ENCODE data around the gene SPTA1. TPM values are rescaled to one million over a fixed set of nuclear protein-coding genes. Genes with fewer than 3 reads are reported as not detected.

Gene SPTA1
- total and polyA plus RNA-seq, 2 of the 8 experiments (the other 6 are each of a cell fraction or from before 2014, with no cell fraction given): not detected

GRCh38 chr1:158564608-158565007, 121.9 kb downstream of the SPTA1 start:
- Histone ChIP-seq H3K4ac (replicated peaks; ENCODE audit: insufficient read length, low read depth, low read length) (no peak overlapping the region), H3K9me3 (ENCODE audit: insufficient read depth in 2 of 2, low read depth in 1 of 2, low read length in 1 of 2) (peaks cover 0 to 2% of the 10 kb centered on the region in 2 experiments; a peak in 1 of 4 replicates), H3K27ac (ENCODE audit: low read depth, low read length) (no peak overlapping the region), H3K56ac (replicated peaks; ENCODE audit: insufficient read length, low read depth, low read length) (no peak overlapping the region), H3K4me2 (ENCODE audit: insufficient read depth in 1 of 2, low read depth in 2 of 2, low read length in 2 of 2) (no peak overlapping the region), H3K18ac (ENCODE audit: extremely low read depth, low read length) (no peak overlapping the region), H2AFZ (ENCODE audit: low read length) (peak overlapping the region; percentile 84; the same call in 1 of the 2 replicates), H4K8ac (ENCODE audit: extremely low read depth, insufficient read depth, low read length) (no peak overlapping the region), H3K23me2 (ENCODE audit: low read depth, low read length) (no peaks in the 10 kb centered on the region), H4K20me1 (replicated peaks in 1 of 2; ENCODE audit: control insufficient read depth in 1 of 2, insufficient read depth in 2 of 2, low read length in 2 of 2) (no peaks in the 10 kb centered on the region), H3K14ac (ENCODE audit: insufficient read length) (no peak overlapping the region), H3K79me1 (ENCODE audit: low read depth, low read length) (no peaks in the 10 kb centered on the region), H3K36me3 (ENCODE audit: control insufficient read depth in 2 of 4, insufficient read depth in 4 of 4, low read length in 3 of 4) (no peaks in the 10 kb centered on the region), H3K27me3 (replicated peaks in 1 of 4; ENCODE audit: control insufficient read depth in 3 of 4, extremely low read depth in 1 of 4, insufficient read depth in 3 of 4, low read length in 3 of 4) (no peaks in the 10 kb centered on the region), H2BK120ac (replicated peaks; ENCODE audit: low read depth, low read length) (no peak overlapping the region), H2BK20ac (ENCODE audit: low read length) (no peak overlapping the region), H3K79me2 (ENCODE audit: control insufficient read depth in 1 of 2, insufficient read depth in 2 of 2, low read length in 2 of 2) (no peaks in the 10 kb centered on the region), H2BK15ac (ENCODE audit: low read length) (no peak overlapping the region), H4K91ac (replicated peaks; ENCODE audit: insufficient read length, low read length) (no peak overlapping the region), H3K4me3 (ENCODE audit: extremely low read depth in 1 of 4, insufficient read depth in 2 of 4, low read depth in 3 of 4, low read length in 4 of 4) (no peak overlapping the region), H3K9ac (replicated peaks in 1 of 4; ENCODE audit: extremely low read depth in 1 of 4, low read depth in 3 of 4, low read length in 3 of 4) (no peak overlapping the region), H2BK5ac (ENCODE audit: low read depth, low read length) (no peak overlapping the region), H3K4me1 (replicated peaks in 1 of 4; ENCODE audit: control insufficient read depth in 3 of 4, insufficient read depth in 4 of 4, low read length in 3 of 4) (no peaks in the 10 kb centered on the region), H2AK5ac (ENCODE audit: low read depth, low read length) (no peak overlapping the region), H3K23ac (ENCODE audit: insufficient read length) (no peak overlapping the region), H2BK12ac (ENCODE audit: low read depth, low read length) (no peak overlapping the region), H4K5ac (ENCODE audit: insufficient read length, low read depth, low read length) (no peak overlapping the region)
- ChIA-PET POLR2A (ENCODE audit: partially characterized antibody) (no interaction called here), CTCF (ENCODE audit: partially characterized antibody) (no interaction called here)
- WGBS, 2 experiments (ENCODE audit: extremely low coverage in 1 of 2, insufficient coverage in 1 of 2, insufficient read length in 1 of 2, insufficient replicate concordance in 2 of 2, low coverage in 1 of 2, low lambda C conversion rate in 2 of 2, missing lambda C conversion rate in 1 of 2): 80% methylated on average over 2 of the region's 2 CpGs; no CpG with 5 or more reads in 1 of the 2 experiments
- FAIRE-seq (no peak), DNase-seq (ENCODE audit: low read depth in 1 of 2, low spot score in 2 of 2) (no peak)
- no peak for TF ChIP-seq BRCA1 (IDR thresholded peaks at IDR 0.05; ENCODE audit: low read depth, low read length)
- no peak for TF ChIP-seq SP2 (IDR thresholded peaks at IDR 0.05; ENCODE audit: low read length)
- no peak for TF ChIP-seq MAX (IDR thresholded peaks at IDR 0.05)
- TF ChIP-seq ASH2L (IDR thresholded peaks at IDR 0.05; ENCODE audit: low read length): no peak
- TF ChIP-seq SRF (IDR thresholded peaks at IDR 0.05; ENCODE audit: low read depth, low read length): no peak
- no peak for TF ChIP-seq EZH2 (IDR thresholded peaks at IDR 0.05; ENCODE audit: low read depth, low read length, severe bottlenecking)
